Measurements from ENCODE around the gene PAPPA2. TPM values are rescaled to one million over a fixed set of nuclear protein-coding genes. Genes with fewer than 3 reads are reported as not detected.

PAPPA2 gene
- total and polyA plus RNA-seq, 2 donors (not counting 1 experiment from before 2014, with no cell fraction given) = not detected

GRCh38 chr1:176719447-176719846 lies 256.5 kb downstream of the PAPPA2 start:
- Histone ChIP-seq H3K4me2 (replicated peaks; ENCODE audit: low read depth, low read length, poor library complexity, severe bottlenecking) (no peak overlapping the region), H2AFZ (ENCODE audit: insufficient read depth, low read depth, low read length, poor library complexity, severe bottlenecking) (no peak overlapping the region), H3K9me3 (ENCODE audit: control extremely low read depth in 1 of 3, control insufficient read depth in 2 of 3, insufficient read depth in 1 of 3, low read length in 2 of 3) (no peaks in the 10 kb centered on the region), H3K4me3 (ENCODE audit: control extremely low read depth in 1 of 5, extremely low read depth in 1 of 5, insufficient read depth in 1 of 5, low read depth in 2 of 5, low read length in 4 of 5) (no peak overlapping the region), H3K9ac (ENCODE audit: low read length) (no peak overlapping the region), H3K27me3 (replicated peaks in 1 of 4; ENCODE audit: control extremely low read depth in 1 of 4, control insufficient read depth in 3 of 4, insufficient read depth in 4 of 4, low read length in 3 of 4) (no peaks in the 10 kb centered on the region), H3K79me2 (ENCODE audit: control insufficient read depth, insufficient read depth, low read length) (no peaks in the 10 kb centered on the region), H3K27ac (ENCODE audit: low read length in 2 of 2) (no peak overlapping the region), H3K4me1 (ENCODE audit: control insufficient read depth in 2 of 2, insufficient read depth in 2 of 2, low read length in 2 of 2) (no peaks in the 10 kb centered on the region), H4K20me1 (ENCODE audit: control insufficient read depth, insufficient read depth, low read length, poor library complexity, severe bottlenecking) (no peaks in the 10 kb centered on the region), H3K36me3 (replicated peaks in 1 of 2; ENCODE audit: control extremely low read depth in 1 of 2, control insufficient read depth in 1 of 2, extremely low read depth in 1 of 2, insufficient read depth in 2 of 2, low read length in 1 of 2) (no peaks in the 10 kb centered on the region)
- no peak overlapping the region for H3K4me3 Mint-ChIP-seq
- no peaks in the 10 kb centered on the region for H3K9me3 Mint-ChIP-seq (ENCODE audit: insufficient read depth)
- ChIA-PET CTCF (no interaction called here), POLR2A (no interaction called here)
- intact Hi-C loops (cut with micrococcal nuclease) = no loop called here
- H3K27me3 Mint-ChIP-seq = peaks cover 4% of the 10 kb centered on the region
- TF ChIP-seq EZH2 (IDR thresholded peaks at IDR 0.05; ENCODE audit: borderline replicate concordance, insufficient read depth, low read depth, low read length, poor library complexity, severe bottlenecking) (no peak), CTCF (IDR thresholded peaks at IDR 0.05) (no peak)
- 100% methylated on average over 1 of the region's 4 CpGs for WGBS (ENCODE audit: insufficient coverage)
- DNase-seq (no peak), ATAC-seq (ENCODE audit: low read depth) (no peak)
- no peak overlapping the region for H3K27ac Mint-ChIP-seq
- H3K4me1 Mint-ChIP-seq = no peaks in the 10 kb centered on the region

GRCh38 chr1:176720838-176721237 lies 257.9 kb downstream of the PAPPA2 start:
- H3K79me2 ChIP-seq (ENCODE audit: control insufficient read depth, insufficient read depth, low read length) = no peaks in the 10 kb centered on the region
- no peak overlapping the region for H3K27ac ChIP-seq (ENCODE audit: low read length in 2 of 2)
- intact Hi-C loops (cut with micrococcal nuclease) = no loop called here
- Mint-ChIP-seq H3K27ac (no peak overlapping the region), H3K9me3 (ENCODE audit: insufficient read depth) (no peaks in the 10 kb centered on the region), H3K4me1 (no peaks in the 10 kb centered on the region), H3K4me3 (no peak overlapping the region), H3K27me3 (no peaks in the 10 kb centered on the region)
- no peak for ATAC-seq (ENCODE audit: low read depth)
- H3K9ac ChIP-seq (ENCODE audit: low read length) = no peak overlapping the region
- TF ChIP-seq CTCF (IDR thresholded peaks at IDR 0.05) = no peak
- TF ChIP-seq EZH2 (IDR thresholded peaks at IDR 0.05; ENCODE audit: borderline replicate concordance, insufficient read depth, low read depth, low read length, poor library complexity, severe bottlenecking) = no peak
- H3K27me3 ChIP-seq (replicated peaks in 1 of 4; ENCODE audit: control extremely low read depth in 1 of 4, control insufficient read depth in 3 of 4, insufficient read depth in 4 of 4, low read length in 3 of 4) = no peaks in the 10 kb centered on the region
- no peak overlapping the region for H3K4me2 ChIP-seq (replicated peaks; ENCODE audit: low read depth, low read length, poor library complexity, severe bottlenecking)
- H3K36me3 ChIP-seq (replicated peaks in 1 of 2; ENCODE audit: control extremely low read depth in 1 of 2, control insufficient read depth in 1 of 2, extremely low read depth in 1 of 2, insufficient read depth in 2 of 2, low read length in 1 of 2) = no peaks in the 10 kb centered on the region
- H3K4me1 ChIP-seq (ENCODE audit: control insufficient read depth in 2 of 2, insufficient read depth in 2 of 2, low read length in 2 of 2) = no peaks in the 10 kb centered on the region
- WGBS (ENCODE audit: insufficient coverage) = no CpG with 5 or more reads among the region's 1 CpG
- no peaks in the 10 kb centered on the region for H3K9me3 ChIP-seq (ENCODE audit: control extremely low read depth in 1 of 3, control insufficient read depth in 2 of 3, insufficient read depth in 1 of 3, low read length in 2 of 3)
- no peaks in the 10 kb centered on the region for H4K20me1 ChIP-seq (ENCODE audit: control insufficient read depth, insufficient read depth, low read length, poor library complexity, severe bottlenecking)
- POLR2A ChIA-PET = no interaction called here
- H3K4me3 ChIP-seq (ENCODE audit: control extremely low read depth in 1 of 5, extremely low read depth in 1 of 5, insufficient read depth in 1 of 5, low read depth in 2 of 5, low read length in 4 of 5) = no peak overlapping the region
- CTCF ChIA-PET = no interaction called here
- DNase-seq = no peak
- H2AFZ ChIP-seq (ENCODE audit: insufficient read depth, low read depth, low read length, poor library complexity, severe bottlenecking) = no peak overlapping the region

All from B cell (primary cell).